Right atrium auricular region (tissue), 2 donors: ENCODE results near the gene UQCRC1. TPM values are rescaled to one million over a fixed set of nuclear protein-coding genes. Genes with fewer than 3 reads are reported as not detected.

Source experiments
- DNase-seq: peaks from one replicate; pipeline ENCODE4 v3.0.0-alpha.2; 2019; ENCODE audit warnings: low spot score
- H3K27ac ChIP-seq, 2 donors: fragments of 200-600 bp; sonication (generic); 1 replicate in 1 of 2; 2 replicates in 1 of 2; pipeline ENCODE4 v1.5.1; 2016 to 2019
- H3K27me3 ChIP-seq, 2 donors: fragments of 200-600 bp; sonication (generic); one replicate each; pipeline versions ENCODE4 v1.5.1 to v1.6.0; 2017 to 2019
- H3K36me3 ChIP-seq: fragments of 200-600 bp; sonication (generic); one replicate; pipeline ENCODE4 v1.5.1; 2016
- H3K4me1 ChIP-seq, 2 donors: fragments of 200-600 bp; sonication (generic); one replicate each; pipeline versions ENCODE4 v1.5.1 to v1.6.0; 2017 to 2019
- H3K4me3 ChIP-seq, 2 donors: fragments of 200-600 bp; sonication (generic); 1 replicate in 1 of 2; 2 replicates in 1 of 2; pipeline ENCODE4 v1.5.1; 2017 to 2019; ENCODE audit warnings: mild to moderate bottlenecking in 1 of 2, moderate library complexity in 1 of 2
- H3K9me3 ChIP-seq, 2 donors: fragments of 200-600 bp; sonication (generic); one replicate each; pipeline ENCODE4 v1.5.1; 2019
- CTCF ChIP-seq, 2 donors: fragments of 200-600 bp; sonication (generic); IDR thresholded peaks; one replicate each; pipeline ENCODE4 v1.5.1; 2019; ENCODE audit warnings: antibody characterized with exemption in 2 of 2
- total RNA-seq, 2 donors: library from RNA; depleted of rRNA; stranded (reverse); fragments of >200 nt; gene quantifications; one replicate each; pipeline ENCODE4 v1.1.0, GENCODE V29; 2016

Gene UQCRC1
- total RNA-seq, 2 donors from 2014 or later = 847 to 948 TPM

GRCh38 chr3:48596676-48597407 is 12.6 kb downstream of the UQCRC1 start:
- DNase-seq = no peak
- H3K4me1 ChIP-seq = peaks cover 0 to 76% of the 10 kb centered on the region in 2 donors

GRCh38 chr3:48596157-48596556 is 13.3 kb downstream of the UQCRC1 start:
- Histone ChIP-seq H3K27me3 (no peaks in the 10 kb centered on the region), H3K4me1 (peaks cover 0 to 70% of the 10 kb centered on the region in 2 donors), H3K9me3 (no peaks in the 10 kb centered on the region), H3K27ac (peak overlapping the region; percentile 86 to 95), H3K36me3 (peaks cover 31% of the 10 kb centered on the region), H3K4me3 (no peak overlapping the region)
- TF ChIP-seq CTCF (IDR thresholded peaks at IDR 0.05) = no peak
- DNase-seq = no peak

More at GRCh38 chr3:48596676-48597407, 12.6 kb downstream of the UQCRC1 start:
- Histone ChIP-seq H3K36me3 (peaks cover 34% of the 10 kb centered on the region), H3K9me3 (no peaks in the 10 kb centered on the region), H3K27me3 (no peaks in the 10 kb centered on the region), H3K27ac (peak overlapping the region; percentile 86 to 95), H3K4me3 (no peak overlapping the region)
- no peak for TF ChIP-seq CTCF (IDR thresholded peaks at IDR 0.05)

- Histone ChIP-seq H3K4me1 (peaks cover 0 to 64% of the 10 kb centered on the region in 2 donors), H3K9me3 (no peaks in the 10 kb centered on the region), H3K27ac (peak overlapping the region; percentile 86 to 95), H3K36me3 (peaks cover 26% of the 10 kb centered on the region), H3K27me3 (no peaks in the 10 kb centered on the region), H3K4me3 (peak overlapping the region in 1 of 2 donors; percentile 46)
- peak; percentile 71 for DNase-seq
- no peak for TF ChIP-seq CTCF (IDR thresholded peaks at IDR 0.05)
Observed at GRCh38 chr3:48595526-48596121, 13.8 kb downstream of the UQCRC1 start.

GRCh38 chr3:48595075-48595525 is 14.3 kb downstream of the UQCRC1 start, which contains the start of gene COL7A1:
TSS of gene COL7A1 (minus strand) at chr3:48595329. CDS start at chr3:48595159, 170 bp downstream.
- Histone ChIP-seq H3K27me3 (no peaks in the 10 kb centered on the region), H3K4me3 (peak within 1 kb of the TSS; percentile 16 to 46), H3K9me3 (no peaks in the 10 kb centered on the region), H3K36me3 (peaks cover 21% of the 10 kb centered on the region), H3K4me1 (peaks cover 0 to 59% of the 10 kb centered on the region in 2 donors), H3K27ac (peak within 1 kb of the TSS; percentile 86 to 95)
- DNase-seq = no peak
- TF ChIP-seq CTCF (IDR thresholded peaks at IDR 0.05) = no peak

- H3K36me3 ChIP-seq = peaks cover 15% of the 10 kb centered on the region
- H3K27ac ChIP-seq = peak overlapping the region in 1 of 2 donors; percentile 35
- H3K4me3 ChIP-seq = peak overlapping the region; percentile 16 to 46
- no peaks in the 10 kb centered on the region for H3K27me3 ChIP-seq
- H3K4me1 ChIP-seq = peaks cover 0 to 53% of the 10 kb centered on the region in 2 donors
- H3K9me3 ChIP-seq = no peaks in the 10 kb centered on the region
- no peak for TF ChIP-seq CTCF (IDR thresholded peaks at IDR 0.05)
- DNase-seq = no peak
Observed at GRCh38 chr3:48594417-48595049, 14.9 kb downstream of the UQCRC1 start.
